G401.6 (cell line): Measurements from ENCODE around the gene JCHAIN.

Experiments
- FAIRE-seq: peaks from 2 replicates; lab custom pipeline; 2012; peaks lifted over from hg19 to GRCh38; lab: Jason Lieb, UNC

JCHAIN gene

GRCh38 chr4:70637239-70637913 is 28.9 kb downstream of the JCHAIN start:
- no peak for FAIRE-seq

- FAIRE-seq, result no peak
Observed at GRCh38 chr4:70634482-70634881, 31.8 kb downstream of the JCHAIN start.

- FAIRE-seq, result peak; percentile 64
Observed at GRCh38 chr4:70632028-70632427, 34.3 kb downstream of the JCHAIN start.

GRCh38 chr4:70630162-70630561 is 36.1 kb downstream of the JCHAIN start:
- FAIRE-seq, result no peak

GRCh38 chr4:70629469-70630090 is 36.7 kb downstream of the JCHAIN start:
- FAIRE-seq, result no peak

- FAIRE-seq, result no peak
Observed at GRCh38 chr4:70628444-70628843, 37.9 kb downstream of the JCHAIN start, which contains the start of gene ENAM. TSS of gene ENAM (plus strand) at chr4:70628744. CDS start at chr4:70629501, 757 bp downstream.

GRCh38 chr4:70627620-70628019 is 38.7 kb downstream of the JCHAIN start:
- FAIRE-seq, result no peak

GRCh38 chr4:70624226-70624793 is 42.0 kb downstream of the JCHAIN start:
- peak; percentile 67 for FAIRE-seq

- no peak for FAIRE-seq
Observed at GRCh38 chr4:70623323-70623722, 43.0 kb downstream of the JCHAIN start.

GRCh38 chr4:70619778-70620177 is 46.5 kb downstream of the JCHAIN start:
- no peak for FAIRE-seq

GRCh38 chr4:70619288-70619687 is 47.0 kb downstream of the JCHAIN start:
- FAIRE-seq, result no peak

- FAIRE-seq, result no peak
Observed at GRCh38 chr4:70614184-70614555, 52.1 kb downstream of the JCHAIN start.

GRCh38 chr4:70613306-70614183 is 52.8 kb downstream of the JCHAIN start:
- no peak for FAIRE-seq

- FAIRE-seq, result no peak
Observed at GRCh38 chr4:70608324-70608723, 58.0 kb downstream of the JCHAIN start.

GRCh38 chr4:70607334-70607853 is 58.9 kb downstream of the JCHAIN start:
- FAIRE-seq, result no peak

- FAIRE-seq, result no peak
Observed at GRCh38 chr4:70606459-70606858, 59.8 kb downstream of the JCHAIN start.
